ENCODE data around the gene CDH11.

CDH11 gene, protein sequence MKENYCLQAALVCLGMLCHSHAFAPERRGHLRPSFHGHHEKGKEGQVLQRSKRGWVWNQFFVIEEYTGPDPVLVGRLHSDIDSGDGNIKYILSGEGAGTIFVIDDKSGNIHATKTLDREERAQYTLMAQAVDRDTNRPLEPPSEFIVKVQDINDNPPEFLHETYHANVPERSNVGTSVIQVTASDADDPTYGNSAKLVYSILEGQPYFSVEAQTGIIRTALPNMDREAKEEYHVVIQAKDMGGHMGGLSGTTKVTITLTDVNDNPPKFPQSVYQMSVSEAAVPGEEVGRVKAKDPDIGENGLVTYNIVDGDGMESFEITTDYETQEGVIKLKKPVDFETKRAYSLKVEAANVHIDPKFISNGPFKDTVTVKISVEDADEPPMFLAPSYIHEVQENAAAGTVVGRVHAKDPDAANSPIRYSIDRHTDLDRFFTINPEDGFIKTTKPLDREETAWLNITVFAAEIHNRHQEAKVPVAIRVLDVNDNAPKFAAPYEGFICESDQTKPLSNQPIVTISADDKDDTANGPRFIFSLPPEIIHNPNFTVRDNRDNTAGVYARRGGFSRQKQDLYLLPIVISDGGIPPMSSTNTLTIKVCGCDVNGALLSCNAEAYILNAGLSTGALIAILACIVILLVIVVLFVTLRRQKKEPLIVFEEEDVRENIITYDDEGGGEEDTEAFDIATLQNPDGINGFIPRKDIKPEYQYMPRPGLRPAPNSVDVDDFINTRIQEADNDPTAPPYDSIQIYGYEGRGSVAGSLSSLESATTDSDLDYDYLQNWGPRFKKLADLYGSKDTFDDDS

DNA sequence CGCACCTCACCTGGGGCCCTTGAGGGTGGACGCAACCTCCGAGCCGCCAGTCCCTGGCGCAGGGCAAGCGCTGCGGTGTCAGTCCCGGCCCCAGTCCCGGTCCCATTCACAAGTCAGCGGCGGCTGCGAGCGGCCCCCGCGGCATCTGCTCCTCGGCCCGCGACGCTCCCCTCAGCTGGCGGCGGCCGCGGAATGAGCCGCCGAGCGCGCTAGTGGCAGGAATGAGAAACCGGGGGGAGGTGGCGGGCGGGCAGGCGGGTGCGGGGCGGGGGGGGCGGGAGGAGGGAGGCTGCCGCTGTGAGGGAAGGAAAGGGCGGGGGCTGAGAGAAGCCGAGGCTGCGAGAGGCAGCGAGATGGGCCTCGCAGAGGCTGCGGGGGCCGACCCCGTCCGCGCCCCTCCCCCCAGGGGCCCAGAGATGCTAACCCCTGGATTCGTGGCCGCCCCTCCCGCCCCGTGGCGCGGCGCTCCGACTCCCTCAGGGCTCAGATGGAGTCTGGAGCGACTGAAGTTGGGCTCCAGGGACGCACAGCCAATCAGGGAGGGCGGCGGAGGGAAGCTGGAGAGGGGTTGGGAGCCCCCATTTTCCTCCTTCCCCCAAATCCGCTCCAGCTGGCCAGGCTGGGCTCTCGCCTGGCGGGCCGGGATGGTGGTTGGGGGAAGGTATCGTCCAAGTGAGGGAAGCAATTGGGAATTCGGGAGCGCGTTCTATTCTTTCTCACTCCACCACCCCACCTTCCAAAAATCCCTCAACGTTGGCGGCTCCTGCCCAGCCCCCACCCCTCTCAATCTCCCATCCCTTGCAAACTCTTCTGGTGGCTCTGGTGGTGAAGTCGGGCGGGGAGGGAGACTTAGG, at the start of gene CDH11:
Gene CDH11, minus strand, starts transcription at position 194 of the 854 bp plus-strand sequence. CDS start 117,194 bp downstream, outside the sequence.
- Histone ChIP-seq H3F3A (ENCODE audit: low read depth) (no peaks in the 10 kb centered on the region), H3K4me3 (ENCODE audit: low read length, poor library complexity, severe bottlenecking) (no peak within 1 kb of the TSS), H2AFZ (ENCODE audit: low read length) (no peak within 1 kb of the TSS), H3K27me3 (ENCODE audit: insufficient read depth, low read length, poor library complexity, severe bottlenecking) (no peaks in the 10 kb centered on the region), H3K4me1 (ENCODE audit: insufficient read depth, low read length, poor library complexity, severe bottlenecking) (no peaks in the 10 kb centered on the region), H3K79me2 (ENCODE audit: insufficient read depth, low read length) (no peaks in the 10 kb centered on the region), H3K36me3 (ENCODE audit: insufficient read depth, low read length) (no peaks in the 10 kb centered on the region), H3K9me2 (replicated peaks; ENCODE audit: low read depth, low read length) (no peaks in the 10 kb centered on the region), H4K20me1 (ENCODE audit: insufficient read depth, low read length, poor library complexity, severe bottlenecking) (no peaks in the 10 kb centered on the region), H3K9ac (ENCODE audit: low read depth, low read length, poor library complexity, severe bottlenecking) (no peak within 1 kb of the TSS), H3K4me2 (ENCODE audit: low read depth, low read length, poor library complexity, severe bottlenecking) (no peak within 1 kb of the TSS), H3K9me3 (ENCODE audit: insufficient read depth, low read depth, low read length) (no peaks in the 10 kb centered on the region)
- TF ChIP-seq, protein P1, sequence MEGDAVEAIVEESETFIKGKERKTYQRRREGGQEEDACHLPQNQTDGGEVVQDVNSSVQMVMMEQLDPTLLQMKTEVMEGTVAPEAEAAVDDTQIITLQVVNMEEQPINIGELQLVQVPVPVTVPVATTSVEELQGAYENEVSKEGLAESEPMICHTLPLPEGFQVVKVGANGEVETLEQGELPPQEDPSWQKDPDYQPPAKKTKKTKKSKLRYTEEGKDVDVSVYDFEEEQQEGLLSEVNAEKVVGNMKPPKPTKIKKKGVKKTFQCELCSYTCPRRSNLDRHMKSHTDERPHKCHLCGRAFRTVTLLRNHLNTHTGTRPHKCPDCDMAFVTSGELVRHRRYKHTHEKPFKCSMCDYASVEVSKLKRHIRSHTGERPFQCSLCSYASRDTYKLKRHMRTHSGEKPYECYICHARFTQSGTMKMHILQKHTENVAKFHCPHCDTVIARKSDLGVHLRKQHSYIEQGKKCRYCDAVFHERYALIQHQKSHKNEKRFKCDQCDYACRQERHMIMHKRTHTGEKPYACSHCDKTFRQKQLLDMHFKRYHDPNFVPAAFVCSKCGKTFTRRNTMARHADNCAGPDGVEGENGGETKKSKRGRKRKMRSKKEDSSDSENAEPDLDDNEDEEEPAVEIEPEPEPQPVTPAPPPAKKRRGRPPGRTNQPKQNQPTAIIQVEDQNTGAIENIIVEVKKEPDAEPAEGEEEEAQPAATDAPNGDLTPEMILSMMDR (conservative IDR thresholded peaks at IDR 0.05; ENCODE audit: low read length), result no peak
- no peak for TF ChIP-seq EZH2phosphoT487 (IDR thresholded peaks at IDR 0.05; ENCODE audit: borderline replicate concordance)

DNA sequence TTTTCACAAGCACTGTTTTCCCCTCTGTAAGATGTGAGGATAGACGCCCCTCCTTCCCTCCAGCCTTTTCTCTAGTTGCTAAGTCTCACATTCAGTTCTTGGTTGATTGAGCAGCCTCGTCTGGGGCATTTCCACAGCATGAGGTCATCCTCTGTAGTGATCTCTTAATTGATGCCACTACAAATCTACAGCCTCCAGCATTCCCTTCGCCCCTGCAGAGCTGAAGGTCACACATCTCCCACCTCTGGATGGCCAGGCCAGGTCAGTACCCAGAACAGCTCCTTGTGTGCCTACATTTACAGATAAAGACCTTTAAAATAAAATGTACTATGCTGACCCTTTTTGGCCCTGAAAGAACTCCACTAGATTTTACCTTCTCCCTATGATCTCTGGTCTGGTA, 32.5 kb upstream of the CDH11 start:
- Histone ChIP-seq H4K20me1 (ENCODE audit: insufficient read depth, low read length, poor library complexity, severe bottlenecking) (no peaks in the 10 kb centered on the region), H3K9me3 (ENCODE audit: insufficient read depth, low read depth, low read length) (no peaks in the 10 kb centered on the region), H3K9ac (ENCODE audit: low read depth, low read length, poor library complexity, severe bottlenecking) (no peak overlapping the region), H3K4me3 (ENCODE audit: low read length, poor library complexity, severe bottlenecking) (no peak overlapping the region), H3K9me2 (replicated peaks; ENCODE audit: low read depth, low read length) (no peaks in the 10 kb centered on the region), H3K79me2 (ENCODE audit: insufficient read depth, low read length) (no peaks in the 10 kb centered on the region), H3K4me2 (ENCODE audit: low read depth, low read length, poor library complexity, severe bottlenecking) (no peak overlapping the region), H3K36me3 (ENCODE audit: insufficient read depth, low read length) (no peaks in the 10 kb centered on the region), H3K27me3 (ENCODE audit: insufficient read depth, low read length, poor library complexity, severe bottlenecking) (no peaks in the 10 kb centered on the region), H3F3A (ENCODE audit: low read depth) (no peaks in the 10 kb centered on the region), H2AFZ (ENCODE audit: low read length) (no peak overlapping the region), H3K4me1 (ENCODE audit: insufficient read depth, low read length, poor library complexity, severe bottlenecking) (no peaks in the 10 kb centered on the region)
- TF ChIP-seq EZH2phosphoT487 (IDR thresholded peaks at IDR 0.05; ENCODE audit: borderline replicate concordance), result no peak
- TF ChIP-seq, protein P1 (conservative IDR thresholded peaks at IDR 0.05; ENCODE audit: low read length), result no peak

DNA sequence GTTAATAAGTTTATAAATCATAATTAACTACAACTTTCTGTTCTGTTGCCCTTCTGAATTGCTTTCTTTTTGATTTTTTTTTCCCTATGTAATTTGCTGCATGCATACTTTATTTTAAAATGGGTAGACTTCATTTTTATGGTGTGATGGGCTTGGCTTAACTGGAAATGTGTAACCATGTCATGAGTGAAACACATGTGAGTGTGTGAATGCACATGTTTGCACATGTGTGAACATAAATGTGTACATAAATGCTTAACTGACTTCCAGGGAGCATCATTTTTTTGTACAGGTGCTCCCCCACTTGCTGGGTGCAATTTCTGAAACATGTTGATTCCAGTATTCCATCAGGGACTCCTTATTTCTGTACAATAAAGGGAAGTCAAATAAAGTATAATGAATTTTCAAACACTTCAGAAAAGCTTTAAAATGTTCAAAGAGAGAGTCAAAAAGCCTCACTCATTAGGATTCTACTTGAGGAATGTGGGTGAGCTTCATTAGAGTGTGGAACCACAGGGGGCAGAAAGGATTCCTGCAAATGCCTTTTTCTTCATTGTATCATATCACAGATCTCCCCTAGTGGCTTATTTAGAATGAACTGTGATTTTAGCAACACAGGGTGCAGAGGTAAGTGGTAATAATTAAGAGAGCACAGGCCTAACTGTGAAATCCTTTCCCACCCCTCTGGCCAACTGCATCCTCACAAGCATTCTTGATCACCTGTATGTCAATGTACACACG, 31.7 kb upstream of the CDH11 start:
- Histone ChIP-seq H3K27me3 (ENCODE audit: insufficient read depth, low read length, poor library complexity, severe bottlenecking) (no peaks in the 10 kb centered on the region), H3K4me3 (ENCODE audit: low read length, poor library complexity, severe bottlenecking) (no peak overlapping the region), H3K9me3 (ENCODE audit: insufficient read depth, low read depth, low read length) (no peaks in the 10 kb centered on the region), H4K20me1 (ENCODE audit: insufficient read depth, low read length, poor library complexity, severe bottlenecking) (no peaks in the 10 kb centered on the region), H2AFZ (ENCODE audit: low read length) (no peak overlapping the region), H3K9me2 (replicated peaks; ENCODE audit: low read depth, low read length) (no peaks in the 10 kb centered on the region), H3K4me2 (ENCODE audit: low read depth, low read length, poor library complexity, severe bottlenecking) (no peak overlapping the region), H3K79me2 (ENCODE audit: insufficient read depth, low read length) (no peaks in the 10 kb centered on the region), H3K36me3 (ENCODE audit: insufficient read depth, low read length) (no peaks in the 10 kb centered on the region), H3K4me1 (ENCODE audit: insufficient read depth, low read length, poor library complexity, severe bottlenecking) (no peaks in the 10 kb centered on the region), H3F3A (ENCODE audit: low read depth) (no peaks in the 10 kb centered on the region), H3K9ac (ENCODE audit: low read depth, low read length, poor library complexity, severe bottlenecking) (no peak overlapping the region)
- TF ChIP-seq EZH2phosphoT487 (IDR thresholded peaks at IDR 0.05; ENCODE audit: borderline replicate concordance), result no peak
- TF ChIP-seq, protein P1 (conservative IDR thresholded peaks at IDR 0.05; ENCODE audit: low read length), result no peak

Measured in Loucy (cell line).